Omental fat pad (tissue), 4 donors: Measurements from ENCODE around the gene CCDC9B. TPM values are rescaled to one million over a fixed set of nuclear protein-coding genes. Genes with fewer than 3 reads are reported as not detected.
A peak's percentile ranks its signal among the peaks of the same experiment; 100 is the strongest.

Experiments
- ATAC-seq: fragments of 150-250 bp; one replicate; pipeline ENCODE4 v1.9.1; 2016; ENCODE audit warnings: mild to moderate bottlenecking, moderate library complexity; ENCODE audit not compliant: low FRiP score
- DNase-seq: peaks from one replicate; pipeline ENCODE4 v3.0.0-alpha.2; 2019; ENCODE audit warnings: low spot score
- total RNA-seq, 4 donors: library from RNA; depleted of rRNA; stranded (reverse); fragments of >200 nt; gene quantifications; one replicate each; pipeline ENCODE4 v1.1.0, GENCODE V29; 2016
- TF ChIP-seq, protein P1 (sequence below), 3 donors: fragments of 450-650 bp; IDR thresholded peaks; one replicate each; pipeline ENCODE4 v1.5.1; 2016 to 2017; ENCODE audit warnings: antibody characterized with exemption in 3 of 3, mild to moderate bottlenecking in 3 of 3, moderate library complexity in 2 of 3

Gene CCDC9B
- total RNA-seq, 4 donors from 2014 or later: 1.1 to 7.4 (median 4.5) TPM

DNA sequence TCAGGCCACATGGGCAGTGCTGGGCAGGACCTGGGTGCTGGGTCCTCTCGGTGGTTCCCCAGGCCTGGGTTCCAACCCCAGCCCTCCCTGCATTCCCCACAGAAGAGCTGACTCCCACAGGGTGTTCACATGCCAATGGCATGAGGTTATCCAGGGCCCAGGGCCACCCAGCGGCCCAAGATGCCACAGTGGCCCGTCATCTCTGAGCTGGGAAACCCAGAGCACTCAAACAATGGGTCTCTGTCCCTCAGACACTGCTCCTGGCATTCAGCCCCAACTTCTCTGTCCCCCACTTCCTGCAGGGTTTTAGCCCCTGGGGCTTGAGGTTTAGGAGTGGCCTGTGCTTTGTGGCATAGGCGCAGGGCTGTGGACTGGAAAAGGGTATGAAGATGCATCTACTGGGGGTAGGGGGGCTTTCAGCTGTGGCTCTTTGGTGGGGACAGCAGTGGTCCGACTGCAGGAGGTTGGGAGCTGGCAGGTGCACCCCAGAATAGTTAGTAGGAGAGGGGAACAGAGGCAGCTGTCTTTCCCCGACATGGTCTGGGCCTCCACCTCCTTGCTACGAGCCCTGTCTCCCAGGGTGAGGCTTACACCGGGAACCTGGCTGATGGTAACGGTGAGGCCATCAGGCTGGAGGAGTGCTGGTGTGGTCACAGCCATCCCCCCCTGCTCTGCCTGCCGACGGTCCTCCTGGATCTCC lies 1.7 kb downstream of the CCDC9B start:
- TF ChIP-seq, protein P1, sequence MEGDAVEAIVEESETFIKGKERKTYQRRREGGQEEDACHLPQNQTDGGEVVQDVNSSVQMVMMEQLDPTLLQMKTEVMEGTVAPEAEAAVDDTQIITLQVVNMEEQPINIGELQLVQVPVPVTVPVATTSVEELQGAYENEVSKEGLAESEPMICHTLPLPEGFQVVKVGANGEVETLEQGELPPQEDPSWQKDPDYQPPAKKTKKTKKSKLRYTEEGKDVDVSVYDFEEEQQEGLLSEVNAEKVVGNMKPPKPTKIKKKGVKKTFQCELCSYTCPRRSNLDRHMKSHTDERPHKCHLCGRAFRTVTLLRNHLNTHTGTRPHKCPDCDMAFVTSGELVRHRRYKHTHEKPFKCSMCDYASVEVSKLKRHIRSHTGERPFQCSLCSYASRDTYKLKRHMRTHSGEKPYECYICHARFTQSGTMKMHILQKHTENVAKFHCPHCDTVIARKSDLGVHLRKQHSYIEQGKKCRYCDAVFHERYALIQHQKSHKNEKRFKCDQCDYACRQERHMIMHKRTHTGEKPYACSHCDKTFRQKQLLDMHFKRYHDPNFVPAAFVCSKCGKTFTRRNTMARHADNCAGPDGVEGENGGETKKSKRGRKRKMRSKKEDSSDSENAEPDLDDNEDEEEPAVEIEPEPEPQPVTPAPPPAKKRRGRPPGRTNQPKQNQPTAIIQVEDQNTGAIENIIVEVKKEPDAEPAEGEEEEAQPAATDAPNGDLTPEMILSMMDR (IDR thresholded peaks at IDR 0.05): no peak
- ATAC-seq: peak; percentile 34
- no peak for DNase-seq

DNA sequence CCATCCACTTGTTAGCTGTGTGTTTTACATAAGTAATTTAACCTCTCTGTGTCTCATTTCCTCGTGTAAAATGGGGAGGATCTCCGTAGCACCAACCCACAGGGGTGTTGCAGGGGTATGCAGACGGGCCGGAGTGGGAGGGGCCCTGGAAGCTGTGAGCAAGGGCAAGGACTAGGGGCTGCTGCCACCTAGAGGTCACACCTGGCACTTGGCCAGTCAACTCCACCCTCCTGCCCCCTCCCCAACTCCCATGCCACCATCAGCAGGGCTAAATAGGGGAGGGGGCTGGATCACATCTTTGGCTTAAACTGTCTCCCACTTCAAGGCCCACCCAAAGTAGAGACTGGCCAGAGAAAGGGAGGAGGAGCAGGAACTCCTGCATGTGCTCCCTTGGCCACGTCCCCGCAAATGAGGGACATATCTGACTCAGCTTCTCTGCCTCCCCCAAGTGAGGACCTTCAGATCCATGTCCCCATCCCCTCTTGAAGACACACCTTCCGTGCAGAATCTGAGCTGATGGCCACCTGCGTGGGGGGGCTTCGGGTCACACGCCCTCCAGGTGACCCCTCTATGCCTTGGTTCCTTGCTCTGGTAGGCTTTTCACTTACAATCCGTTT lies 2.6 kb downstream of the CCDC9B start:
- TF ChIP-seq, protein P1 (IDR thresholded peaks at IDR 0.05): no peak
- no peak for DNase-seq
- peak; percentile 15 for ATAC-seq

DNA sequence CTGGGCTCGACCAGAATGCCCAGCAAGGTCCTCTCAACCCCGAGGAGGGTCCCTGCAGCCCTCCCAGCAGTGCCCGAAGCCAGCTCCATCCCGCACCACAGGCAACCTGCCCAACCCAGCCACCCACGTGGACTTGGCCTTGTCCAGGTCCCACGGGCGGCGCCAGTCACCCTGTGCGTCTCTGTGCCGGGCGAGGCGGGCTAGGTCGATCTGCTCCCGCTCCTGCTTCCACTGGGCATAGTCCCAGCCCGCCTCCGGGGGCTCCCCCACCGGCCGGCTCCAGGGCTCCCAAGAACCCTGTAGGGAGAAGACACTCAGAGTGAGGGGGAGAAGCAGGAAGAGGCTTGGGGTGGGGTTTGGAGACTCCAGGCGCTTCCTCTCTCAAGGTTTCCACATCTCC lies 3.1 kb downstream of the CCDC9B start:
- TF ChIP-seq, protein P1 (IDR thresholded peaks at IDR 0.05): no peak
- DNase-seq (no peak), ATAC-seq (no peak)

DNA sequence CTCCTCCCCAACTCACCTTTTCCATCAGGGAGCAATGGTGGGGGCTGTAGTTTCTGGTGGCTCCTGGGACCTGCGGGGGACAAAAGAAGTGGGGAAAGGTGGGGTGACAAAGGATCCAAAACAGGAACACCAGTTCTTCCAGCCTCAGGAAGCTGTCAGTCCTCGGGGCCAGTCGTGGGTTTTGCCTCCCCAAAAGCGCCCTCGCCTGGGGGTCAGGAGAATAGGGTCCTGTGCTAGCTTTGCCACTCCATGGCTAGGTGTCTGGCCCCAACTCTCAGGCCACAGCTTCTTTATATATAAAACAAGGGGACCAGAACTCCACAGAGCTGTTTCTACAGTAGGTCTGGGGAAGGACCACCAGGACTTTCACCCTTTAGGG lies 4.0 kb downstream of the CCDC9B start:
- ATAC-seq (no peak), DNase-seq (no peak)
- TF ChIP-seq, protein P1 (IDR thresholded peaks at IDR 0.05): no peak

DNA sequence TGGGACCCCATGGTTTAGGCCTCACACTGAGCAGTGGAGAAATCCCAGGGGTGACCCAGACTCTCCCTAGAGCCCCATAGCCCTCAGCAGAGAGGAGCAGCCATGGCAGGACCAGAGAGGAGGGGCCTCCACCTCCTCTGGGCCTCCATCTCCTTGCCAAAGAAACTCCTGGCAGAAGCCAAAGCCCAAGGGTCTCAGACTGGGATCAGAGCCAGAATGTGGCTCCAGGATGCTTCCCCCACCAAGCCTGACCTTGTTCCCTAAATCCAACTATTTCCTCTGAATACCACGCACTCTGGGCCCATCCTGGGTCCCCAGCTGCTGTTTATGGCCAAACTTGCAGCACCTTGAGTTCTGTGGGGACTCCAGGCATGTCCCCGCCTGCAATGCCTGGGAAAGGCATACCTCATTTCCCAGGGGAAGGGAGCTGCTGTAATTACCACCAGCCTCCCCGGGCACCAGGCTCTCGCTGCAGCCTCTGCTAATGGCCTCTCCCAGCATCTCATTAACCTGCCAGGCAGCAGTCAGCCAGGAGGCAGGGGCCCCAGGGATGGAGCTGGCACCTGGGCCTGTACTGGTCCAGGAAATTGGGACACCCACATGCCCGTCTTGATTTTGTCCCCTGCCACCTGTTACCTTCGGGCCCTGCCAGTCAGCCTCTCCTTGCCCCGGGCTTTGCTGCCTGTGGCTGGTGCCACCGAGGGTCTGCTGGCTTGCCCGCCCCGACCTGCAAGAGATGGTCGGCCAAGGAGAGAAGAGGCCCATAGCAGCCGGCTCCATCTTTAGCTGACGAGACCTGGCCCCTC lies 4.6 kb downstream of the CCDC9B start:
- TF ChIP-seq, protein P1 (IDR thresholded peaks at IDR 0.05): no peak
- ATAC-seq: no peak
- DNase-seq: no peak

DNA sequence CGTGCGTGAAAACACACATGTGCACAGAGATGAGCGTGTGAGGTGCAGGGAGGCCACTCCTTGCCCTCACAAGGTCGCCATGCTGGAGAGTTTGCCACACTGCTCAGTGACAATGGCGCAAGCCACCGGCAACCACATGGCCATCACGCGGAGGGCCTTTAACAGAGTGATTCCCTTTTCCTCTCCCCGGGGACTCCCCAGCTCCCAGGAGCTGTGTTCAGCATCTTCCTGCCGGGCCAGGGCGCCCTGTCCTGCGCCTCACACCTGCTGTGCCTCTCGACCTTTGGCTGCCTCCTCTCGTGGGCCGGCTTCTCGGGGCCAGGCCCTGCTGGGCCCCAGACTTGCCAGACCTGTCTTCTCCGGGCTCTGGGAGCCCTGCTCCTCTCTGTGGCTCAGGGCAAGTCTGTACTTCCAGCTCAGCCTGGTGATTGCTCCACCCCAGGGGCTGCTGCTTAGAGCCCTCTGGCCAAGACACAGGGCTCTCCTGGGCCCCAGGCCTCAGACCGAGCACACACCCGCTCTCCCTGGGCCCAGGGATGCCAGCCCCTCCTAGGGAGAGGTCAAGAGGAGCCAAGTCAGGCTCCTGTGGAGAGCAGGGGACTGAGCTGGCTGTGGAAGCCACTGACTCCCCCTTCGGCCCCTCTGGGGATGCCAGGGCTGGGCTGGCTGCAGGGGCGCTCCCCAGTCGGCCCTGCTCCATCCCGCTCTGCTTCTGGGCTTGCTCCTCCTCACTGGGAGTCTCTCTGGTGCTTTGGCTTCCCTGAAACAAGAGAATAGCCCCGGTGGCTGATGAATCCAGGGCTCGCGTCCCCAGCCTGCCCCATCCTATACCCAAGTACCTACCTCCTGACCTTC lies 5.6 kb downstream of the CCDC9B start:
- DNase-seq (no peak), ATAC-seq (no peak)
- TF ChIP-seq, protein P1 (IDR thresholded peaks at IDR 0.05): no peak
